HepG2 (cell line): Measurements from ENCODE around the gene DYNC1LI2.

Source experiments
- BRF2 ChIP-seq: sonication (generic); formaldehyde crosslinking; IDR thresholded peaks from 2 replicates; pipeline ENCODE4 v1.8.1; 2022; ENCODE audit warnings: mild to moderate bottlenecking, missing genetic modification reagents
- EZH2 ChIP-seq: conservative IDR thresholded peaks from 2 replicates; pipeline ENCODE4 v1.6.1; 2012; ENCODE audit warnings: mild to moderate bottlenecking, low read depth, low read length, moderate library complexity
- IRF1 ChIP-seq: sonication (generic); formaldehyde crosslinking; IDR thresholded peaks from 2 replicates; pipeline ENCODE4 v1.4.0; 2020; ENCODE audit warnings: low read depth, mild to moderate bottlenecking, missing genetic modification reagents
- NFE2L2 ChIP-seq: fragments of 150-350 bp; IDR thresholded peaks from 2 replicates; pipeline ENCODE4 v1.6.1; 2014; ENCODE audit warnings: low read length
- NFKB2 ChIP-seq: sonication (generic); formaldehyde crosslinking; IDR thresholded peaks from 2 replicates; pipeline ENCODE4 v1.4.0; 2020; ENCODE audit warnings: missing genetic modification reagents, borderline replicate concordance
- NR1H2 ChIP-seq: sonication (generic); formaldehyde crosslinking; IDR thresholded peaks from 2 replicates; pipeline ENCODE4 v1.8.1; 2022; ENCODE audit warnings: low read depth, missing genetic modification reagents, borderline replicate concordance
- SMC3 ChIP-seq: IDR thresholded peaks from 2 replicates; pipeline ENCODE4 v1.6.1; 2011; ENCODE audit warnings: low read length, improper control_type of control experiment
- ZNF670 ChIP-seq: sonication (generic); formaldehyde crosslinking; IDR thresholded peaks from 2 replicates; pipeline ENCODE4 v1.8.0; 2022; ENCODE audit warnings: mild to moderate bottlenecking, missing genetic modification reagents, borderline replicate concordance
- ZNF879 ChIP-seq: sonication (generic); formaldehyde crosslinking; IDR thresholded peaks from 2 replicates; pipeline ENCODE4 v1.8.1; 2023; ENCODE audit warnings: missing genetic modification reagents
- TF ChIP-seq, protein P1 (sequence below): sonication (generic); formaldehyde crosslinking; IDR thresholded peaks from 2 replicates; pipeline ENCODE4 v1.5.0; 2020; ENCODE audit warnings: mild to moderate bottlenecking, missing genetic modification reagents, moderate library complexity

GRCh38 chr16:66774981-66775380 lies 23.6 kb upstream of the DYNC1LI2 start:
- TF ChIP-seq, protein P1, sequence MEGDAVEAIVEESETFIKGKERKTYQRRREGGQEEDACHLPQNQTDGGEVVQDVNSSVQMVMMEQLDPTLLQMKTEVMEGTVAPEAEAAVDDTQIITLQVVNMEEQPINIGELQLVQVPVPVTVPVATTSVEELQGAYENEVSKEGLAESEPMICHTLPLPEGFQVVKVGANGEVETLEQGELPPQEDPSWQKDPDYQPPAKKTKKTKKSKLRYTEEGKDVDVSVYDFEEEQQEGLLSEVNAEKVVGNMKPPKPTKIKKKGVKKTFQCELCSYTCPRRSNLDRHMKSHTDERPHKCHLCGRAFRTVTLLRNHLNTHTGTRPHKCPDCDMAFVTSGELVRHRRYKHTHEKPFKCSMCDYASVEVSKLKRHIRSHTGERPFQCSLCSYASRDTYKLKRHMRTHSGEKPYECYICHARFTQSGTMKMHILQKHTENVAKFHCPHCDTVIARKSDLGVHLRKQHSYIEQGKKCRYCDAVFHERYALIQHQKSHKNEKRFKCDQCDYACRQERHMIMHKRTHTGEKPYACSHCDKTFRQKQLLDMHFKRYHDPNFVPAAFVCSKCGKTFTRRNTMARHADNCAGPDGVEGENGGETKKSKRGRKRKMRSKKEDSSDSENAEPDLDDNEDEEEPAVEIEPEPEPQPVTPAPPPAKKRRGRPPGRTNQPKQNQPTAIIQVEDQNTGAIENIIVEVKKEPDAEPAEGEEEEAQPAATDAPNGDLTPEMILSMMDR, result no peak
- no peak for TF ChIP-seq SMC3
- no peak for TF ChIP-seq IRF1
- TF ChIP-seq ZNF670 (CRISPR knock-in tag), result no peak
- TF ChIP-seq NFE2L2, result no peak
- no peak for TF ChIP-seq NFKB2
- no peak for TF ChIP-seq BRF2 (CRISPR knock-in tag)
- TF ChIP-seq ZNF879, result no peak
- no peak for TF ChIP-seq NR1H2
- TF ChIP-seq EZH2, result no peak
